H9 (cell line): ENCODE results near the gene WDR27. TPM values are rescaled to one million over a fixed set of nuclear protein-coding genes. Genes with fewer than 3 reads are reported as not detected.

Experiments
- DNase-seq: peaks from one replicate; pipeline ENCODE4 v3.0.0-alpha.2; 2017
- H2AFZ ChIP-seq: one replicate; pipeline ENCODE4 v1.6.1; 2013; ENCODE audit warnings: mild to moderate bottlenecking, low read length, control low read depth, moderate library complexity
- H2AK5ac ChIP-seq: 2 replicates; pipeline ENCODE4 v1.6.1; 2013; ENCODE audit warnings: low read length, control low read depth, mixed read lengths; ENCODE audit not compliant: insufficient read length
- H2BK120ac ChIP-seq: one replicate; pipeline ENCODE4 v1.6.1; 2013; ENCODE audit warnings: low read depth, mild to moderate bottlenecking, low read length, control low read depth, inconsistent platforms; ENCODE audit not compliant: poor library complexity, severe bottlenecking
- H2BK12ac ChIP-seq: 2 replicates; pipeline ENCODE4 v1.6.1; 2013; ENCODE audit warnings: low read length, control low read depth, mixed read lengths, low read depth; ENCODE audit not compliant: insufficient read length
- H2BK15ac ChIP-seq: 2 replicates; pipeline ENCODE4 v1.6.1; 2013; ENCODE audit warnings: low read depth, low read length, control low read depth
- H2BK20ac ChIP-seq: one replicate; pipeline ENCODE4 v1.6.1; 2013; ENCODE audit warnings: low read depth, mild to moderate bottlenecking, low read length, control low read depth, inconsistent platforms; ENCODE audit not compliant: poor library complexity, severe bottlenecking
- H2BK5ac ChIP-seq: 2 replicates; pipeline ENCODE4 v1.6.1; 2013; ENCODE audit warnings: low read length, control low read depth, mixed read lengths; ENCODE audit not compliant: insufficient read length
- H3K14ac ChIP-seq: 2 replicates; pipeline ENCODE4 v1.6.1; 2013; ENCODE audit warnings: low read length, control low read depth; ENCODE audit not compliant: insufficient read depth
- H3K18ac ChIP-seq: 2 replicates; pipeline ENCODE4 v1.6.1; 2013; ENCODE audit warnings: low read depth, mild to moderate bottlenecking, mixed read lengths, low read length, control low read depth; ENCODE audit not compliant: insufficient read length
- H3K23ac ChIP-seq: 2 replicates; pipeline ENCODE4 v1.6.1; 2013; ENCODE audit warnings: low read length, control low read depth, mixed read lengths, low read depth; ENCODE audit not compliant: insufficient read length
- H3K23me2 ChIP-seq: 2 replicates; pipeline ENCODE4 v1.6.1; 2013; ENCODE audit warnings: low read depth, mild to moderate bottlenecking, mixed read lengths, low read length, control low read depth; ENCODE audit not compliant: insufficient read length, poor library complexity, severe bottlenecking
- H3K27ac ChIP-seq: 2 replicates; pipeline ENCODE4 v1.5.1; 2013; ENCODE audit warnings: low read length, control low read depth, mixed read lengths, low read depth; ENCODE audit not compliant: insufficient read length
- H3K27me3 ChIP-seq: 2 replicates; pipeline ENCODE4 v1.6.1; 2013; ENCODE audit warnings: low read length, control low read depth, inconsistent platforms; ENCODE audit not compliant: insufficient read depth
- H3K4ac ChIP-seq: 2 replicates; pipeline ENCODE4 v1.6.1; 2013; ENCODE audit warnings: low read depth, mild to moderate bottlenecking, control low read depth, inconsistent platforms, low read length, moderate library complexity
- H3K4me1 ChIP-seq: 2 replicates; pipeline ENCODE4 v1.6.1; 2013; ENCODE audit warnings: low read length, control low read depth, inconsistent platforms; ENCODE audit not compliant: insufficient read depth
- H3K4me2 ChIP-seq: 2 replicates; pipeline ENCODE4 v1.6.1; 2013; ENCODE audit warnings: low read length, control low read depth, mixed read lengths; ENCODE audit not compliant: insufficient read length, insufficient read depth
- H3K56ac ChIP-seq: 2 replicates; pipeline ENCODE4 v1.6.1; 2013; ENCODE audit warnings: low read depth, mild to moderate bottlenecking, mixed read lengths, low read length, control low read depth; ENCODE audit not compliant: insufficient read length
- H3K79me1 ChIP-seq: 2 replicates; pipeline ENCODE4 v1.6.1; 2013; ENCODE audit warnings: low read depth, mild to moderate bottlenecking, moderate library complexity, low read length, control low read depth, inconsistent platforms; ENCODE audit not compliant: insufficient read depth, poor library complexity, severe bottlenecking
- H3K79me2 ChIP-seq: 2 replicates; pipeline ENCODE4 v1.6.1; 2013; ENCODE audit warnings: low read length, control low read depth, inconsistent platforms; ENCODE audit not compliant: insufficient read depth
- H3K9ac ChIP-seq: 2 replicates; pipeline ENCODE4 v1.6.1; 2013; ENCODE audit warnings: low read length, control low read depth, mixed read lengths; ENCODE audit not compliant: insufficient read length; ENCODE audit errors: extremely low read depth
- H3K9me3 ChIP-seq: one replicate; pipeline ENCODE4 v1.6.1; 2013; ENCODE audit warnings: low read depth, low read length, inconsistent platforms; ENCODE audit not compliant: control insufficient read depth
- H3T11ph ChIP-seq: one replicate; pipeline ENCODE4 v1.6.1; 2013; ENCODE audit warnings: mild to moderate bottlenecking, low read length, control low read depth, inconsistent platforms
- H4K20me1 ChIP-seq: one replicate; pipeline ENCODE4 v1.6.1; 2013; ENCODE audit not compliant: control insufficient read depth, insufficient read length, insufficient read depth
- H4K5ac ChIP-seq: 2 replicates; pipeline ENCODE4 v1.6.1; 2013; ENCODE audit warnings: low read depth, mild to moderate bottlenecking, mixed read lengths, low read length, control low read depth; ENCODE audit not compliant: insufficient read length
- H4K8ac ChIP-seq: replicated peaks from 2 replicates; pipeline ENCODE4 v1.6.1; 2013; ENCODE audit warnings: low read length, control low read depth, mixed read lengths, low read depth; ENCODE audit not compliant: insufficient read length
- H4K91ac ChIP-seq: 2 replicates; pipeline ENCODE4 v1.6.1; 2013; ENCODE audit warnings: low read depth, mild to moderate bottlenecking, moderate library complexity, mixed read lengths, low read length, control low read depth; ENCODE audit not compliant: insufficient read length
- H3K27ac Mint-ChIP-seq, 3 experiments: 2 replicates in 2 of 3; 3 replicates in 1 of 3; pipeline ENCODE4 v1.8.0; 2020 to 2021; ENCODE audit warnings: mixed read lengths in 3 of 3, mild to moderate bottlenecking in 1 of 3, moderate library complexity in 1 of 3
- H3K27me3 Mint-ChIP-seq: 2 replicates; pipeline ENCODE4 v1.8.0; 2021; ENCODE audit warnings: low read depth, mild to moderate bottlenecking, moderate library complexity, mixed read lengths
- H3K36me3 Mint-ChIP-seq, 3 experiments: 2 replicates in 2 of 3; 3 replicates in 1 of 3; pipeline ENCODE4 v1.8.0; 2020 to 2021; ENCODE audit warnings: low read depth in 3 of 3, mixed read lengths in 3 of 3; ENCODE audit not compliant: insufficient read depth in 1 of 3
- H3K4me1 Mint-ChIP-seq, 2 experiments: 2 replicates each; pipeline ENCODE4 v1.8.0; 2020; ENCODE audit warnings: mixed read lengths in 2 of 2
- H3K4me3 Mint-ChIP-seq, 2 experiments: 2 replicates in 1 of 2; 3 replicates in 1 of 2; pipeline ENCODE4 v1.8.0; 2020 to 2021; ENCODE audit warnings: mild to moderate bottlenecking in 2 of 2, mixed read lengths in 2 of 2, moderate library complexity in 1 of 2
- H3K9me3 Mint-ChIP-seq, 2 experiments: 2 replicates in 1 of 2; 3 replicates in 1 of 2; pipeline ENCODE4 v1.8.0; 2020; ENCODE audit warnings: mild to moderate bottlenecking in 2 of 2, mixed read lengths in 2 of 2, moderate library complexity in 1 of 2
- CTCF ChIP-seq: fragments of 200-600 bp; sonication (generic); conservative IDR thresholded peaks from 3 replicates; pipeline ENCODE4 v1.8.0; 2021; ENCODE audit warnings: antibody characterized with exemption, mild to moderate bottlenecking
- WGBS: extraction: QIAGEN DNeasy Blood & Tissue Kit; methylation state at CpG from one replicate; pipeline ENCODE4 v1.1.7; 2013; ENCODE audit warnings: missing lambda C conversion rate, low lambda C conversion rate, mixed read lengths; ENCODE audit not compliant: insufficient read length; ENCODE audit errors: extremely low coverage; 5-methylcytosine and 5-hydroxymethylcytosine counted together
- total RNA-seq: library from RNA; stranded (reverse); gene quantifications from 2 replicates; pipeline ENCODE4 v1.2.1, GENCODE V29; 2021

The WDR27 gene
- total RNA-seq, 1 experiment from 2014 or later: 48.7 TPM

GRCh38 chr6:169454204-169454871, 247.5 kb downstream of the WDR27 start:
- Histone ChIP-seq H4K20me1 (no peaks in the 10 kb centered on the region), H3K27ac (no peak overlapping the region), H2AFZ (no peak overlapping the region), H2BK20ac (no peak overlapping the region), H3K79me2 (no peaks in the 10 kb centered on the region), H3K9ac (no peak overlapping the region), H2BK15ac (no peak overlapping the region), H4K91ac (no peak overlapping the region), H3K56ac (no peak overlapping the region), H3T11ph (no peak overlapping the region), H4K8ac (no peak overlapping the region), H2AK5ac (no peak overlapping the region), H4K5ac (no peak overlapping the region), H3K23me2 (no peaks in the 10 kb centered on the region), H3K27me3 (no peaks in the 10 kb centered on the region), H2BK120ac (no peak overlapping the region), H3K4ac (no peak overlapping the region), H3K23ac (no peak overlapping the region), H3K9me3 (no peaks in the 10 kb centered on the region), H3K18ac (no peak overlapping the region), H3K79me1 (no peaks in the 10 kb centered on the region), H3K14ac (no peak overlapping the region), H2BK5ac (no peak overlapping the region), H2BK12ac (no peak overlapping the region), H3K4me2 (no peak overlapping the region), H3K4me1 (no peaks in the 10 kb centered on the region)
- no peak for DNase-seq
- H3K36me3 Mint-ChIP-seq: peaks cover 0 to 8% (median 0%) of the 10 kb centered on the region in 3 experiments; a peak in 3 of 7 replicates
- H3K4me3 Mint-ChIP-seq: no peak overlapping the region
- WGBS: no CpG with 5 or more reads among the region's 8 CpGs
- H3K4me1 Mint-ChIP-seq: peaks cover 0 to 4% of the 10 kb centered on the region in 2 experiments; a peak in 1 of 4 replicates
- H3K27ac Mint-ChIP-seq: 0 out of 7 replicates have a peak overlapping the region, but pooled peaks of 1 of the 3 experiments have one; percentile 25
- no peak for TF ChIP-seq CTCF
- peaks cover 4 to 7% of the 10 kb centered on the region in 2 experiments; a peak in 4 of 5 replicates for H3K9me3 Mint-ChIP-seq
- no peaks in the 10 kb centered on the region; the same call in 1 of the 2 replicates for H3K27me3 Mint-ChIP-seq
